ENCODE data around the gene CGREF1.

Gene CGREF1

GRCh38 chr2:27118525-27119329, at the start of gene CGREF1:
CGREF1 (minus strand) TSS chr2:27119128; CDS start chr2:27104366, 14,762 bp downstream.
- H3K27me3 ChIP-seq (ENCODE audit: control insufficient read depth, insufficient read depth, low read length), result peaks cover 70% of the 10 kb centered on the region
- H3K27ac ChIP-seq (ENCODE audit: low read depth, low read length), result no peak within 1 kb of the TSS
- H3K9me3 ChIP-seq (ENCODE audit: control insufficient read depth, insufficient read depth, low read depth, low read length), result no peaks in the 10 kb centered on the region
- no peaks in the 10 kb centered on the region for H3K36me3 ChIP-seq (ENCODE audit: control insufficient read depth, insufficient read depth, low read length)
- H3K4me1 ChIP-seq (ENCODE audit: control insufficient read depth, insufficient read depth, low read length), result peaks cover 12% of the 10 kb centered on the region
- no peak within 1 kb of the TSS for H3K9ac ChIP-seq (ENCODE audit: low read length)
- peak within 1 kb of the TSS; percentile 49 for H3K4me3 ChIP-seq (ENCODE audit: low read depth, low read length)

GRCh38 chr2:27164960-27165763, 46.2 kb upstream of the CGREF1 start:
- peaks cover under 1% of the 10 kb centered on the region; the same call in 1 of the 2 replicates for H3K27me3 ChIP-seq (ENCODE audit: control insufficient read depth, insufficient read depth, low read length)
- H3K4me1 ChIP-seq (ENCODE audit: control insufficient read depth, insufficient read depth, low read length), result no peaks in the 10 kb centered on the region; the same call in 1 of the 2 replicates
- H3K4me3 ChIP-seq (ENCODE audit: low read depth, low read length), result no peak overlapping the region
- no peak overlapping the region for H3K9ac ChIP-seq (ENCODE audit: low read length)
- H3K9me3 ChIP-seq (ENCODE audit: control insufficient read depth, insufficient read depth, low read depth, low read length), result peaks cover 6% of the 10 kb centered on the region
- no peak overlapping the region for H3K27ac ChIP-seq (ENCODE audit: low read depth, low read length)
- H3K36me3 ChIP-seq (ENCODE audit: control insufficient read depth, insufficient read depth, low read length), result no peaks in the 10 kb centered on the region

- Histone ChIP-seq H3K9ac (ENCODE audit: low read length) (no peak overlapping the region), H3K4me1 (ENCODE audit: control insufficient read depth, insufficient read depth, low read length) (no peaks in the 10 kb centered on the region; the same call in 1 of the 2 replicates), H3K27me3 (ENCODE audit: control insufficient read depth, insufficient read depth, low read length) (no peaks in the 10 kb centered on the region), H3K9me3 (ENCODE audit: control insufficient read depth, insufficient read depth, low read depth, low read length) (peaks cover 6% of the 10 kb centered on the region), H3K36me3 (ENCODE audit: control insufficient read depth, insufficient read depth, low read length) (no peaks in the 10 kb centered on the region), H3K27ac (ENCODE audit: low read depth, low read length) (no peak overlapping the region), H3K4me3 (ENCODE audit: low read depth, low read length) (no peak overlapping the region)
Measured at GRCh38 chr2:27162151-27163121, 43.5 kb upstream of the CGREF1 start.

GRCh38 chr2:27160191-27160590, 41.3 kb upstream of the CGREF1 start:
- H3K27ac ChIP-seq (ENCODE audit: low read depth, low read length), result no peak overlapping the region
- no peak overlapping the region for H3K9ac ChIP-seq (ENCODE audit: low read length)
- no peaks in the 10 kb centered on the region for H3K4me1 ChIP-seq (ENCODE audit: control insufficient read depth, insufficient read depth, low read length)
- H3K36me3 ChIP-seq (ENCODE audit: control insufficient read depth, insufficient read depth, low read length), result no peaks in the 10 kb centered on the region
- H3K4me3 ChIP-seq (ENCODE audit: low read depth, low read length), result no peak overlapping the region
- H3K27me3 ChIP-seq (ENCODE audit: control insufficient read depth, insufficient read depth, low read length), result no peaks in the 10 kb centered on the region
- H3K9me3 ChIP-seq (ENCODE audit: control insufficient read depth, insufficient read depth, low read depth, low read length), result peaks cover 3% of the 10 kb centered on the region

GRCh38 chr2:27159271-27159670, 40.3 kb upstream of the CGREF1 start:
- Histone ChIP-seq H3K4me3 (ENCODE audit: low read depth, low read length) (no peak overlapping the region), H3K4me1 (ENCODE audit: control insufficient read depth, insufficient read depth, low read length) (no peaks in the 10 kb centered on the region), H3K27me3 (ENCODE audit: control insufficient read depth, insufficient read depth, low read length) (no peaks in the 10 kb centered on the region), H3K9me3 (ENCODE audit: control insufficient read depth, insufficient read depth, low read depth, low read length) (no peaks in the 10 kb centered on the region), H3K9ac (ENCODE audit: low read length) (no peak overlapping the region), H3K36me3 (ENCODE audit: control insufficient read depth, insufficient read depth, low read length) (no peaks in the 10 kb centered on the region), H3K27ac (ENCODE audit: low read depth, low read length) (no peak overlapping the region)

- H3K9me3 ChIP-seq (ENCODE audit: control insufficient read depth, insufficient read depth, low read depth, low read length), result no peaks in the 10 kb centered on the region
- no peak overlapping the region for H3K27ac ChIP-seq (ENCODE audit: low read depth, low read length)
- H3K36me3 ChIP-seq (ENCODE audit: control insufficient read depth, insufficient read depth, low read length), result no peaks in the 10 kb centered on the region
- H3K27me3 ChIP-seq (ENCODE audit: control insufficient read depth, insufficient read depth, low read length), result no peaks in the 10 kb centered on the region
- no peaks in the 10 kb centered on the region for H3K4me1 ChIP-seq (ENCODE audit: control insufficient read depth, insufficient read depth, low read length)
- H3K9ac ChIP-seq (ENCODE audit: low read length), result no peak overlapping the region
- no peak overlapping the region for H3K4me3 ChIP-seq (ENCODE audit: low read depth, low read length)
Measured at GRCh38 chr2:27158468-27158867, 39.5 kb upstream of the CGREF1 start.

GRCh38 chr2:27155069-27155520, 36.2 kb upstream of the CGREF1 start:
- Histone ChIP-seq H3K4me1 (ENCODE audit: control insufficient read depth, insufficient read depth, low read length) (no peaks in the 10 kb centered on the region), H3K27me3 (ENCODE audit: control insufficient read depth, insufficient read depth, low read length) (no peaks in the 10 kb centered on the region), H3K4me3 (ENCODE audit: low read depth, low read length) (no peak overlapping the region), H3K9me3 (ENCODE audit: control insufficient read depth, insufficient read depth, low read depth, low read length) (no peaks in the 10 kb centered on the region), H3K36me3 (ENCODE audit: control insufficient read depth, insufficient read depth, low read length) (no peaks in the 10 kb centered on the region), H3K27ac (ENCODE audit: low read depth, low read length) (no peak overlapping the region), H3K9ac (ENCODE audit: low read length) (no peak overlapping the region)

- H3K27me3 ChIP-seq (ENCODE audit: control insufficient read depth, insufficient read depth, low read length), result no peaks in the 10 kb centered on the region
- no peaks in the 10 kb centered on the region for H3K36me3 ChIP-seq (ENCODE audit: control insufficient read depth, insufficient read depth, low read length)
- H3K4me1 ChIP-seq (ENCODE audit: control insufficient read depth, insufficient read depth, low read length), result no peaks in the 10 kb centered on the region
- no peak overlapping the region for H3K27ac ChIP-seq (ENCODE audit: low read depth, low read length)
- H3K9me3 ChIP-seq (ENCODE audit: control insufficient read depth, insufficient read depth, low read depth, low read length), result no peaks in the 10 kb centered on the region
- no peak overlapping the region for H3K9ac ChIP-seq (ENCODE audit: low read length)
- no peak overlapping the region for H3K4me3 ChIP-seq (ENCODE audit: low read depth, low read length)
Measured at GRCh38 chr2:27154488-27154887, 35.6 kb upstream of the CGREF1 start.

- H3K9me3 ChIP-seq (ENCODE audit: control insufficient read depth, insufficient read depth, low read depth, low read length), result no peaks in the 10 kb centered on the region
- no peaks in the 10 kb centered on the region for H3K4me1 ChIP-seq (ENCODE audit: control insufficient read depth, insufficient read depth, low read length)
- no peaks in the 10 kb centered on the region for H3K27me3 ChIP-seq (ENCODE audit: control insufficient read depth, insufficient read depth, low read length)
- H3K36me3 ChIP-seq (ENCODE audit: control insufficient read depth, insufficient read depth, low read length), result no peaks in the 10 kb centered on the region
- no peak overlapping the region for H3K4me3 ChIP-seq (ENCODE audit: low read depth, low read length)
- no peak overlapping the region for H3K27ac ChIP-seq (ENCODE audit: low read depth, low read length)
- H3K9ac ChIP-seq (ENCODE audit: low read length), result no peak overlapping the region
Measured at GRCh38 chr2:27152796-27153464, 34.0 kb upstream of the CGREF1 start.

- Histone ChIP-seq H3K9me3 (ENCODE audit: control insufficient read depth, insufficient read depth, low read depth, low read length) (no peaks in the 10 kb centered on the region), H3K27me3 (ENCODE audit: control insufficient read depth, insufficient read depth, low read length) (no peaks in the 10 kb centered on the region), H3K4me1 (ENCODE audit: control insufficient read depth, insufficient read depth, low read length) (no peaks in the 10 kb centered on the region), H3K36me3 (ENCODE audit: control insufficient read depth, insufficient read depth, low read length) (no peaks in the 10 kb centered on the region), H3K27ac (ENCODE audit: low read depth, low read length) (no peak overlapping the region), H3K4me3 (ENCODE audit: low read depth, low read length) (no peak overlapping the region), H3K9ac (ENCODE audit: low read length) (no peak overlapping the region)
Measured at GRCh38 chr2:27152102-27152795, 33.3 kb upstream of the CGREF1 start.

Measured in HUES6 (cell line).